H1 (cell line): Measurements from ENCODE around the gene SLC24A3.

Experiments used
- BACH1 ChIP-seq: IDR thresholded peaks from 2 replicates; pipeline ENCODE4 v1.6.1; 2012; ENCODE audit warnings: low read length, improper control_type of control experiment
- MAFK ChIP-seq: IDR thresholded peaks from 2 replicates; pipeline ENCODE4 v1.6.1; 2012; ENCODE audit warnings: low read depth, mild to moderate bottlenecking, improper control_type of control experiment, low read length
- POLR2AphosphoS5 ChIP-seq: IDR thresholded peaks from 2 replicates; pipeline ENCODE4 v1.6.1; 2011; ENCODE audit warnings: low read depth, low read length
- TF ChIP-seq, protein P1 (sequence below), 3 experiments: IDR thresholded peaks; 1 replicate in 2 of 3; 2 replicates in 1 of 3; pipeline versions ENCODE4 v1.5.1 to v1.6.1; 2011; ENCODE audit warnings: low read length in 3 of 3, mild to moderate bottlenecking in 3 of 3, inconsistent platforms in 2 of 3, low read depth in 1 of 3, moderate library complexity in 1 of 3; ENCODE audit not compliant: insufficient read depth in 1 of 3; ENCODE audit errors: control extremely low read depth in 1 of 3

GRCh38 chr20:19408971-19409370, 196.5 kb downstream of the SLC24A3 start:
- TF ChIP-seq BACH1 (no peak), POLR2AphosphoS5 (no peak), MAFK (no peak)
- TF ChIP-seq, protein P1, sequence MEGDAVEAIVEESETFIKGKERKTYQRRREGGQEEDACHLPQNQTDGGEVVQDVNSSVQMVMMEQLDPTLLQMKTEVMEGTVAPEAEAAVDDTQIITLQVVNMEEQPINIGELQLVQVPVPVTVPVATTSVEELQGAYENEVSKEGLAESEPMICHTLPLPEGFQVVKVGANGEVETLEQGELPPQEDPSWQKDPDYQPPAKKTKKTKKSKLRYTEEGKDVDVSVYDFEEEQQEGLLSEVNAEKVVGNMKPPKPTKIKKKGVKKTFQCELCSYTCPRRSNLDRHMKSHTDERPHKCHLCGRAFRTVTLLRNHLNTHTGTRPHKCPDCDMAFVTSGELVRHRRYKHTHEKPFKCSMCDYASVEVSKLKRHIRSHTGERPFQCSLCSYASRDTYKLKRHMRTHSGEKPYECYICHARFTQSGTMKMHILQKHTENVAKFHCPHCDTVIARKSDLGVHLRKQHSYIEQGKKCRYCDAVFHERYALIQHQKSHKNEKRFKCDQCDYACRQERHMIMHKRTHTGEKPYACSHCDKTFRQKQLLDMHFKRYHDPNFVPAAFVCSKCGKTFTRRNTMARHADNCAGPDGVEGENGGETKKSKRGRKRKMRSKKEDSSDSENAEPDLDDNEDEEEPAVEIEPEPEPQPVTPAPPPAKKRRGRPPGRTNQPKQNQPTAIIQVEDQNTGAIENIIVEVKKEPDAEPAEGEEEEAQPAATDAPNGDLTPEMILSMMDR (IDR thresholded peaks at IDR 0.05; ENCODE audit: control extremely low read depth in 1 of 3, insufficient read depth in 1 of 3, low read depth in 1 of 3, low read length in 3 of 3) = no peak
